ENCODE measurements around the gene RGL3. TPM values are rescaled to one million over a fixed set of nuclear protein-coding genes. Genes with fewer than 3 reads are reported as not detected.
"Not testable (repeated sequence)": the region's sequence is repeated elsewhere in the genome, so short reads cannot be mapped to it uniquely, and the experiment has no call there.

The RGL3 gene, protein sequence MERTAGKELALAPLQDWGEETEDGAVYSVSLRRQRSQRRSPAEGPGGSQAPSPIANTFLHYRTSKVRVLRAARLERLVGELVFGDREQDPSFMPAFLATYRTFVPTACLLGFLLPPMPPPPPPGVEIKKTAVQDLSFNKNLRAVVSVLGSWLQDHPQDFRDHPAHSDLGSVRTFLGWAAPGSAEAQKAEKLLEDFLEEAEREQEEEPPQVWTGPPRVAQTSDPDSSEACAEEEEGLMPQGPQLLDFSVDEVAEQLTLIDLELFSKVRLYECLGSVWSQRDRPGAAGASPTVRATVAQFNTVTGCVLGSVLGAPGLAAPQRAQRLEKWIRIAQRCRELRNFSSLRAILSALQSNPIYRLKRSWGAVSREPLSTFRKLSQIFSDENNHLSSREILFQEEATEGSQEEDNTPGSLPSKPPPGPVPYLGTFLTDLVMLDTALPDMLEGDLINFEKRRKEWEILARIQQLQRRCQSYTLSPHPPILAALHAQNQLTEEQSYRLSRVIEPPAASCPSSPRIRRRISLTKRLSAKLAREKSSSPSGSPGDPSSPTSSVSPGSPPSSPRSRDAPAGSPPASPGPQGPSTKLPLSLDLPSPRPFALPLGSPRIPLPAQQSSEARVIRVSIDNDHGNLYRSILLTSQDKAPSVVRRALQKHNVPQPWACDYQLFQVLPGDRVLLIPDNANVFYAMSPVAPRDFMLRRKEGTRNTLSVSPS
- 0.41 and 2.3 TPM in 2 replicates for total RNA-seq (ENCODE audit: low replicate concordance)

GRCh38 chr19:11418549-11419506 is at the start of gene RGL3:
Gene RGL3 (minus strand): TSS chr19:11419314. CDS start chr19:11419278, 36 bp downstream.
- H3K4me3 ChIP-seq (ENCODE audit: low read depth, low read length), result peak within 1 kb of the TSS; percentile 45
- no peak for TF ChIP-seq CTCF (IDR thresholded peaks at IDR 0.05; ENCODE audit: insufficient read depth, low read length)
- DNase-seq (ENCODE audit: low read depth), result no peak

GRCh38 chr19:11468266-11468845 is 49.2 kb upstream of the RGL3 start:
- H3K4me3 ChIP-seq (ENCODE audit: low read depth, low read length), result not testable (repeated sequence)
- peak; percentile 6 for DNase-seq (ENCODE audit: low read depth)

DNA sequence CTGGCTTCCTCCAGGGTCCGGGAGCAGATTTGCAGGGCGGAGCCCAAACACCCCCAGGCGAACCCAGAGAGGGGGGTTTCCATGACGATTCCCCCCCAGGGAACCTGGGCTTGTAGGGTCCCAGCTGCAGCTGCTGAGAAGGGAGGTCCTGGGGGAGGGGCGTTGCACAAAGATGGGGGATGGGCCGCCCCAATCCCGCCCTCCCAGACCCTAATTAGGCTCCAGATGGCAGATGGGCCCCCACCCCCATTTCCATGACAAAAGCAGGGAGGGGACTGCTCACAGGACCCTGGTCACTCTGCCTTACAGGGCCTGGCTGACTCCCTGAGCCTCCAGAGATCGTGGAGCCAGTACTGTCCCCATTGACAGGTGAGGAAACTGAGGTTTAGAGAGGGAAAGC is 46.5 kb upstream of the RGL3 start:
- H3K4me3 ChIP-seq (ENCODE audit: low read depth, low read length), result no peak overlapping the region
- no peak for DNase-seq (ENCODE audit: low read depth)
- no peak for TF ChIP-seq CTCF (IDR thresholded peaks at IDR 0.05; ENCODE audit: insufficient read depth, low read length)

DNA sequence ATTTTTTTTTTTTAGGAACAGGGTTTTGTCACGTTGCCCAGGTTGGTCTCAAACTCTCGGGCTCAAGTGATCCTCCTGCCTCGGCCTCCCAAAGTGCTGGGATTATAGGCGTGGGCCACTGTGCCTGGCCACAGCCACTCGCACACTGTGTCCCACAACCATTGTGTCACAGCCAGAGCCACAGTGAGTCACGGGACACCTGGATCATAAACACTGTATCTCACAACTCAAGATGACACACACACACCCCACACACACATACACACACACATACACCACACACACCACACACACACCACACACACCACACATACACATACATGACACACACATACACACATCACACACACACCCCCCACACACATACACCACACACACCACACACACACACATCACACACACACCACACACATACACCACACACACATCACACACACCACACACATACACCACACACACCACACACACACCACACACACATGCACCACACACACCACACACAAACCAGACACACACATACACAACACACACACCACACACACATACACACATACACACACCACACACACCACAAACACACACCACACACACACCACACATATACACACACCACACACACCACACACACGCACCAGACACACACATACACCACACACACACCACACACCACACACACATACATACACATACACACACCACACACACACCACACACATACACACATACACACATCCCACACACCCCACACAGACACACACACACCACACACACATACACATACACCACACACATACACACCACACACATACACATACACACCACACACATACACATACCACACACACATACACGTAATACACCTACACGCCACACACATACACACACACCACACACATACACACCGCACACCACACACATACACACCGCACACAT is 45.5 kb upstream of the RGL3 start:
- TF ChIP-seq CTCF (IDR thresholded peaks at IDR 0.05; ENCODE audit: insufficient read depth, low read length), result no peak
- DNase-seq (ENCODE audit: low read depth), result no peak
- H3K4me3 ChIP-seq (ENCODE audit: low read depth, low read length), result no peak overlapping the region

- DNase-seq (ENCODE audit: low read depth), result no peak
- TF ChIP-seq CTCF (IDR thresholded peaks at IDR 0.05; ENCODE audit: insufficient read depth, low read length), result no peak
- no peak overlapping the region for H3K4me3 ChIP-seq (ENCODE audit: low read depth, low read length)
These were observed 44.3 kb upstream of the RGL3 start for GRCh38 chr19:11463391-11463790.

GRCh38 chr19:11461453-11461852 is 42.3 kb upstream of the RGL3 start:
- TF ChIP-seq CTCF (IDR thresholded peaks at IDR 0.05; ENCODE audit: insufficient read depth, low read length), result no peak
- H3K4me3 ChIP-seq (ENCODE audit: low read depth, low read length), result no peak overlapping the region
- DNase-seq (ENCODE audit: low read depth), result no peak

All from fibroblast of the aortic adventitia (primary cell).